GM18519 (cell line): ENCODE measurements around the gene HMGCL.
"Not testable (repeated sequence)": the region's sequence is repeated elsewhere in the genome, so short reads cannot be mapped to it uniquely, and the experiment has no call there.

ENCODE experiments used
- ATAC-seq: cut with Tn5 transposase; IDR thresholded peaks from one replicate; pipeline ENCODE4 v1.9.1; 2021; ENCODE audit warnings: mild to moderate bottlenecking, moderate library complexity; ENCODE audit not compliant: unreplicated experiment, low FRiP score

HMGCL gene

DNA sequence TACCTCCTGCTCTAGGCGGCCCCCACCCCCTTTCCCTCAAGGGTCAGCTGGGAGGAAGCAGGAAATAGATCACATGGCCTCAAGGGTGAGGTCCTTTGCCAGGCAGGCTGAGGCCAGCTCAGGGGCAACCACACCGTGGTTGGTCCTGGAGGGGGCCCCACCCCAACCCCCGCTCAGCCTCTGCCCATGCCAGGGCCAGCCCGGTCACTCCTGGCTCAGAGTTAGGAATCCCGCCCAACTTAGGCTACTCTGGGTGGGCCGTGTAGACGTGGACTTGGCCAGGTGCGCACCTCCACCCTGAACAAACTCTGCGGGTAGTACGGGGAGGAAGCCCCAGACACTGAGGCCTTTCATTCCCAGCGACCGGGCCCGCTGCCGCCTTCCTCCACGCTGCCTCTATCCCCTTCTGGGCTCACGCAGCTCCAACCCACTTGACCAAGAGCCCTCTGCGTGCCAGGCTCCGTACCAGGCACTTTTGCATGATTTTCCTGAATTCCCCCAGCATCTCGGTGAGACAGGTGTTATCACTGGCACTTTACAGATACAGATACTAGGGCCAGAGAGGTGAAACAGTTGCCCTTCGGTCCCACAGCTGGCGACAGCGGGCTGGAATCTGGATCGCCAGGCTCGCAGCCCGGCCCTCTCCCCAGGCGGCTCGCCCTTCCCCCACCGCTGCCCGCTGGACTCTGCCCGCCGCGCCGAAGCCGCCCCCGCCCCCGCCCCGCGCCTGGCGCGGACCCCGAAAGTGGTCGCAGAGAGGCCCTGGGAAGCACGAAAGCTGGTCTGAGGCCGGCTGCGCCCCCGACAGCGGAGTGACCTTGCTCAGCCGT, 25.4 kb downstream of the HMGCL start:
- ATAC-seq = no peak

DNA sequence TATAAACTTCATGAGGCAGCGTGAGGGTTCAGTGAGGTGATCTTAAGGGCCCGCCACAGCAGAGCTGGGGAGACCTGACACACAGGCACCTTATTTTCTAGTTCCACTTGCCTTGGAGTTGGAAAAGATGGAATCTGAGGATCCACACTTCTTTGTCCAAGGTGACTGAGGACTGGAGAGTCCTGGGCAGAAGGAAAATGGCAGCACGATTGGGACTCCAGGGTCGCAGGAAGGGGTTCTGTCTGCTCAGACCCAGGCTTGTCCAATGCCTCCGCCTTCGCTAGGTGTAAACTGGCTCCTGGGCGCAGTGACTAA, 26.0 kb downstream of the HMGCL start:
- no peak for ATAC-seq

DNA sequence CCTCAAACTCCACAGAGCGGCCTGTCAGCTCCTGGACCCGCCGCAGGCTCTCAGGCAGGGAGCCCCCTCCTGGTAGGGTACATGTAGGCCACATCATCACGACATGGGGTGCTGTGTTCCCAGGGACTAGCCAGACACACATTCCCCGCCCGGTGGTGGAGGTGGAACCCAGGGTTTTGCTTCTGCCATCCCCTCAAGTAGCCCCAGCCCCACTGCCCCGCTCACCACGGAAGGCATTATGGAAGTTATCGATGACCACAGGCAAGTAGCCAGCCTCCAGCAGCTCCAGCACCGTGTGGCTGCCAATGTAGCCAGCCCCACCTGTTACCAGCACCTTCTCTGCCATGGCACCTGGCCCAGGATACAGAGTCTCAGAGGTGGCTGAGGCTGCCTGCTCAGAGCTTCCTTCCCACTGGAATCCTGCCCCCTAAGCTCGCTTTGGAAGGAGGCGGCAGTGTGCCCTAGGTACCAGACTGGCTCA, 26.5 kb downstream of the HMGCL start:
- no peak for ATAC-seq

DNA sequence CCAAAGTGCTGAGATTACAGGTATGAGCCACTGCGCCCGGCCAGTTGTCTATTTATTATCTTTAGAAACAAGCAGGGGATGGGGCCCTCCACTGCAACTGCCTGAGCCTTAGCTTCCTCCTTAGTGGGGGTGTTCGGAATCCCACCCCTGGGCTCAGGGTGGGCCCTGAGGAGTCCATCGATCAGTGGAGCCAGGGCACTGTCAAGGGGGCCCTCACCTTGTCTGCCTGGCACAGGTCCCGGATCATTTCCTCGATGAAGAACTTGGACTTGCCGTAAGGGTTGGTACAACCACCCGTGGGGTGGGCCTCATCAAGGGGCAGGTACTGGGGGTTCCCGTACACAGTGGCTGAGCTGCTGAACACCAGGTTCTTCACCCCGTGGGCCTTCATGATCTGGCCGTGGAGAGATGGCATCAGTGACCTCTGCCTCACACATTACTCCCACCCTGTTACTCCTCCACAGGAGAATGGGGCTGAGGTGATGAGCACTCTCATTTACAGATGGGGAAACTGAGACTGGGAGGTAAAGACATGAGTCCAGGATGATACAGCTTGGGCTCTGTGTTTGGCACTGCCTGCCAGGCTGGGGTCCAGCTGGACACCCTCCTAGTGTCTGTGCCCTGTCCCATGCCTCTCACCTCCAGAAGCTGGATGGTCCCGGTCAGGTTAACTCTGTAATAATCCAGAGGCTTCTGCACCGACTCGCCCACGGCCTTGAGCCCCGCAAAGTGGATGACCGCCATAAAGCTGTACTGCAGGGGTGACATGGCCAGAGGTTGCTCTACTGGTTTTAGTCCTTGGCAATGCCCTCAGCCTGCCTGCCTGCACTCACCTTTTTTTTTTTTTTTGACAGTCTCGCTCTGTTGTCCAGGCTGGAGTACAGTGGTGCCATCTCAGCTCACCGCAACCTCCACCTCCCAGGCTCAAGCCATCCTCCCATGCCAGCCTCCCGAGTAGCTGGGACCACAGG, 27.5 kb downstream of the HMGCL start:
- no peak for ATAC-seq

DNA sequence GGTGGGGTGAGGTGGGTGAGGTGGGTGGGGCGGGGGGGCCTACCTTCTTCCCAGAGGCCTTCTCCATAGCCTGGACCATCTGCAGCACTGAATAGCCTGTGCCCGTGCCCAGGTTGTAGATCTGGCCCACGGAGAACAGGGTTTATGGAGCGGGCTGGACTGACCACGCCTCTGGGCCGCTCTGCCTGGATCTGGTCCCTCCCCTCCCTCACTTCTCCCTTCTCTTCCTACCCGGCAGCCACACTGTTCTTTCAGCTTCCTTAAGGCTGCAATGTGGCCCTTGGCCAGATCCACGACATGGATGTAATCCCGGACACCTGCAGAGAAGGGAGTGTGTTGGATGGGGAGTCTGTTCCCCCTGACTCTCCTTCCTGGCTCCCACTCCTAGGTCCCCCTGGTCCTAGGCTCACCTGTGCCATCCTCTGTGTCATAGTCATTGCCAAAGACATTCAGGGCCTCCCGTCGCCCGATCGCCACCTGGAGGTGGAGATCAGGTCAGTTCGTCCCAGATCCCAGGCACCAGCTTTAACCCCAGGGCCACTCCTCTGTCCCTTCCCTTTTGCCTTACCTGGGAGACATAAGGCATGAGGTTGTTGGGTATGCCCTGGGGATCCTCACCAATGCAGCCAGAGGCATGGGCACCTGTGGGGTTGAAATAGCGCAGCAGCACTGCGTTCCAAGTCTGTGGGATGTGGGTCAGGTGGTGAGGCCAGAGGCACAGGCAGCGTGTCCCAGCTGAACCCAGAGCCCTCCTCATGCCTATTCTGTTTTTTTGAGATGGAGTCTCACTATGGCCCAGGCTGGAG, 28.6 kb downstream of the HMGCL start:
- no peak for ATAC-seq

DNA sequence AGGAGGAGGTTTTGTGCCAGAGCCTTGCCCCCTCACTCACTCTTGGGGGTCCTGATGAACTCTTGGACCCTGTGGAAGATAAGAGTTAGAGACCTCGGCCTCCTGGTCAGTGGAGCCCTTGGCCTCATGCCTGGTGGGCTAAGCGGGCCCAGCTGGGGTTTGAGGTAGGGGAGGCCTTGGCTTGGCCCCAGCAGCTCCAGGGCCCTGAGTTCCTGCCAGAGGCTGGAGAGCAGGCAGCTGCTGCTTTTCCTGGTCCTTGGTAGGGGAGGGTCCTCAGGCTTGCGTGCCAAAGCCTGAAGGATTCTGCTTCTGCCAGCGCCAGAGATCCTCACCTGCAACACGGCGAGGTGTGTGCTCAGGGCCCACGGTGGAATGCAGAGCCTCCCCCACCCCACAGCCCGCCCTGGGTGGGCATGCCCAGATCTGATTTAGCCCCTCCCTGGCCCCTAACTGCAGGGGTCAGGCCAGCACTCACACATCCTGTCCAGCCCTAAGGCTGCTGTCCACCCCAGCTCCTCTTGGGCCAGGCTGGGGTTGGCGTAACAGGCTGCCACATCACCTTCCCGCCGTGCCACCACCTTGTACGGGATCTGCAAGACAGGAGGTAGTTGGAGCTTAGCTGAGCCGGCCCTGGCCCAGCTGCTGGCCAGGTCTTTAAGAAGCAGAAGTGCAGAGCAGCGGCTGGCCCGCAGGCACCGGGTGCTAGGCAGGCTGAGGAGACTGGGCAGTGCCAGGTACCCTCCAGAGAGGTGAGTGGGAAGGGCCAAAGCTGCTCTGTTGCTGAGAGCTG, 29.4 kb downstream of the HMGCL start:
- no peak for ATAC-seq

DNA sequence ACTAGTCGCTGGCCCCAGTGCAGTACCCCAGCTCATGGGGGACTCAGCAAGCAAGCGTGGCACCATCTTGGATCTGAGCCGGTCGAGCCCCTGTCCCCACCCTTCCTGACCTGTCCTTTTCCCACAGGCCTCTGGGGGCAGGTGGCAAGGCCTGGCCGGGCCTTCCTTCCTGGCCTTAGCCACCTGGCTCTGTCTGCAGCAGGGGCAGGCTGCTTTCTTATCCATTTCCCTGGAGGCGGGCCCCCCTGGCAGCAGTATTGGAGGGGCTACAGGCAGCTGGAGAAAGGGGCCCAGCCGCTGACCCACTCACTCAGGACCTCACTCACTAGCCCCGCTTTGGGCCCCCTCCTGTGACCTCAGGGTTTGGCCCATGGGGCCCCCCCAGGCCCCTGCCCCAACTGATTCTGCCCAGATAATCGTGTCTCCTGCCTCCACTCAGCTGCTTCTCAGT, 30.5 kb downstream of the HMGCL start:
- ATAC-seq = not testable (repeated sequence)

DNA sequence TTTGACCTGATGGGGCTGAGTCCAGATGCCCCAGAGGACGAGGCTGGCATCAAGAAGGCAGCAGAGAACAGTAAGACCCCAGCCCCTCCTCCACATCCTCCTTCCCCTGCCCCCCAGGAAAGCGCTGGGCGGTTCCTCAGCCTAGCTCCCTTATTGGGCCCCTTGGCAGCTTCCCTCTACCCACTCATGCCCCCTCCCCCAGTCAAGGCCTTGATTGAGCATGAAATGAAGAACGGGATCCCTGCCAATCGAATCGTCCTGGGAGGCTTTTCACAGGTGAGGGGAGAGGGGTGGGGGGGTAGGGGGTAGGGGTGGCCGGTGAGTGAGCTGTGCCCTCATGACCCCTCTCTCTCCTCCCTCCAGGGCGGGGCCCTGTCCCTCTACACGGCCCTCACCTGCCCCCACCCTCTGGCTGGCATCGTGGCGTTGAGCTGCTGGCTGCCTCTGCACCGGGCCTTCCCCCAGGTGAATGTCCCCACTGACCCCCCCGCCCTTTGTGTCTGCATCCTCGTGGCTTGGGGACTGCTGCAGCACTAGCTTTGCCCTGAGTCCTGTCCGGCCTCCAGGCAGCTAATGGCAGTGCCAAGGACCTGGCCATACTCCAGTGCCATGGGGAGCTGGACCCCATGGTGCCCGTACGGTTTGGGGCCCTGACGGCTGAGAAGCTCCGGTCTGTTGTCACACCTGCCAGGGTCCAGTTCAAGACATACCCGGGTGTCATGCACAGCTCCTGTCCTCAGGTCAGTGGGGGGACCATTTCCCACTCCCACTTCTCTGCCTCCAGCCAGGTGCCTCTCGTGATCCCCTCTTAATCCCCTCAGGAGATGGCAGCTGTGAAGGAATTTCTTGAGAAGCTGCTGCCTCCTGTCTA, 31.1 kb downstream of the HMGCL start:
- ATAC-seq = no peak

DNA sequence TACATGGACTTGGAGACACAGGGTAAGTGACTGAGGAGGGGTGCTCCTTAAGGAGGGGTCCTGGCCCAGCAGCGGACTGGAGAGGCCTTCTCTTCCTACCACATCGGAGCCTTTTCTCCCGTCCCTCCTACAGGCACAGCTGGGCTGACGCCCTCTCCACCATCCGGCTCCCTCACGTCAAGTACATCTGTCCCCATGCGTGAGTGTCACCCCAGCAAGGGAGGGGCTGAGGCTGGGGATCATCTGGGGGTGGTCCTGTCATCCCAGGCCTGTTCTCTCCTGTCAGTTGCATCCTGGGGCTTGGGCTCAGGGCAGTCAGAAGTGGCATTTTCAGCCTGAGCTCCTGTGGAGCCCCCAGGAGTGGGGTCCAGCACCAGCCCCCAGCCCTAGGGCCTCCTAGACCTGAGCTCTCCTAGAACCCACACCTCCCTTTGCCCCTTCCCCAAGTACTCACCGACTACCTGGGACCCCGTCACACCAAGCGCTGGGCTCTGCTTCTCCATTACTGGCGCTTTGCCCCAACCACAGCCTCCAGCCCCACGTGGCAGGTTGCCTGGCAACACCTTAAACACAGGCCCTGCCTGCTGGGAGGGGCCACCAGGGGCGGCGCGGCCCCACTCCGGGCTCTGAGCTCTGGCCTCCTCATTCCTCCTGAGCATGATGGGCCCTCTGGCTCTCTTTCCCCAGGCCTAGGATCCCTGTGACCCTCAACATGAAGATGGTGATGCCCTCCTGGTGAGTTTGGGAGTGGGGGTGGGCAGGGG, 32.0 kb downstream of the HMGCL start:
- ATAC-seq = no peak

DNA sequence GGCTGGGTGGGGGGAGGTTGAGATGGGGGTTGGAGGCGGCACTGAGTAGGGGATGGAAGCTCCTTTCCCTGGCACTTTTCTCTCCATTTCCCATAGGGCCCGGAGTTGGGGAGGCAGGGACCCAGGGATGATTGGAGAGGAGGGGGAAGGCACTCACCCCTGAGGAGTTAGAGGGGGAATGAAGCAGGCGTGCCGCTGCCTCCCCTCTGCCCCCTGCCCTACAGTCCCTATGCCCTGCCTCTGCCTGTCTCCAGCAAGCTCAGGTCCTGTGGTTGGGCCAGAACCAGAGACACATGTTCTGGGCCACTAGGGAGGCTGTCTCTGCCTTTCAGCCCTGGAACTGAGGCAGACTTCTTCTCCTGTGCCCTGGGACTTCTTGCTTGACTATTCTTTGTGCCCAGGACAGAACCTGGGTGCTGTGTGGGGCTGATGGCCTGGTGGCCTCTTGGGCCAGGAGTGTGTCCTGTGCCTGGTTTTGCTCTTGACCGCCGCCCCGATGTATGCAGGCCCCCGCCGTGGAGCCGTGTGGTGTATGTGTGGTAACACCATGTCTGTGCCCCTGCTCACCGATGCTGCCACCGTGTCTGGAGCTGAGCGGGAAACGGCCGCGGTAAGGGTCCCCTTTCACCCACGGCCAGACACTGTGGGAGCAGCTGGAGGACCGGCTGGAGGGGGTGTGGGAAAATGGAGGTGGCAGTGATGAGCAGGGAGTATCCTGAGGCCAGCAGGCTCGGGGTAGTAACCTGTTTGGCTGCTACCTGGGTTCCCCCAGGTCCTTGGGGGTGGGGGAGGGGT, 32.9 kb downstream of the HMGCL start:
- ATAC-seq = no peak

DNA sequence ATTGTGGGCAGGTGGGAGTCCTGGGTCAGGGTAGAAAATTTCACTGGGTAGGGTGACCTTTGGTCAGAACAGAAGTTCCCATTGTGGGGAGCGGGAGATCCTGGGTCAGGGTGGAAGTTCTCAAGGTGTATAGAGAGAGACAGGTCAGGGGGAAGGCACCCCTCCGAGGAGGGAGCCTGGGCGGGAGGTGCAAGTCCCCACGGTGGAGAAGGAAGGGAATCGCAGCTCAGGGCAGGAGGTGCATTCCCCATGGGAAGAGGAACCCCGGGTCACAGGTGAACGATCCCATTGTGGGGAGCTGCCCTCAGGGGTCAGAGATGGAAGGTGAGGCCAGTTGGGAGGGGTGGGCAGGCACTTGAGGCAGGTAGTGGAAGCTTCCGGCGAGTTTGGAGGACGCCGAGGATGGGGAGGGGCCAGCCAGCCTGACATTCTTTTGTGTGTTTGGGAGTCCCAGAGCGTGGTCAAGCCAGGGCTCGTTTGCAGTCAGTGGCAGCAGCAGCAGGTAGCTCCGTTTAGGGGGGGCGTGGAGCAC, 33.6 kb downstream of the HMGCL start:
- ATAC-seq = no peak

DNA sequence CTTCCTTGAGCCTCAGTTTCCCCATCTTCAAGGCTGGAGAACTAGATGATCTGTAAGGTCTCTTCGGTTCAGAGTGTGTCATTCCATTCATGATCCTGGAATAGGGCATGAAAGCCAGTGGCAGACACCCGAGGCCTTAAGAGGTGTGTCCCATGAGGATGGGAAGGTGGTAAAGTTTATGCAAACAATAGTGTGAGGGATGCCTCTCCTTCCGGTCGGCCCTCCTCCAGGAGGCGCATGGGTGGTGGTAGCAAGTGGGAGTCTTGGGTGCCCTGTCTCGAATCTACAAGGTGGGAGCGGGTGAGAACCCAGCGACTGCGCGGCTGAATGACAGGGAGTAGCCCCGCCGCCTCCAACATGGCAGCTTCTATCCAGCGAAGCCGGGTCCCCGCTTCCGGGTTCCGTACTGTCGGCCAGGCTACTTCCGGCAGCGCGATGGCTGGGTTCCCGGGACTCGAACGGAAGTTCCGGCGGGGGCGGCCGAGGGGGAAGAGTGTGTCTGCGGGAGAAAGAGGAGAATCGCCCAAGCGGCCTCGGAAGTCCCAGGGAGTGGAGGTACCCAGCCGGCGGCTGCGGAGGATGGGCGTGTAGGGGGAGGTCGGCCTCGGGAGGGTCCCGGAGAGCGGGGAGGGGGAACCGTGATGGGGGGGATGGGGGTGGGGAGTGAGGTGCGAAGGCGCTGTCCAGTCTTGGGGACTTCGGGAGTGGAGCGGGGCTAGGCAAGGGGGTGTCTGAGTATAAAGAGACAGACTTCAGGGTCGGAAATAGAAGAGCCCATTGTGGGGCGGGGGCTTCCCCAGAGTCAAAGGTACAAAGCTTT, 34.3 kb downstream of the HMGCL start, which contains the start of gene LYPLA2:
TSS of gene LYPLA2 (plus strand) at position 450 of the 820 bp plus-strand sequence. CDS start 1,538 bp downstream, outside the sequence.
- no peak for ATAC-seq

DNA sequence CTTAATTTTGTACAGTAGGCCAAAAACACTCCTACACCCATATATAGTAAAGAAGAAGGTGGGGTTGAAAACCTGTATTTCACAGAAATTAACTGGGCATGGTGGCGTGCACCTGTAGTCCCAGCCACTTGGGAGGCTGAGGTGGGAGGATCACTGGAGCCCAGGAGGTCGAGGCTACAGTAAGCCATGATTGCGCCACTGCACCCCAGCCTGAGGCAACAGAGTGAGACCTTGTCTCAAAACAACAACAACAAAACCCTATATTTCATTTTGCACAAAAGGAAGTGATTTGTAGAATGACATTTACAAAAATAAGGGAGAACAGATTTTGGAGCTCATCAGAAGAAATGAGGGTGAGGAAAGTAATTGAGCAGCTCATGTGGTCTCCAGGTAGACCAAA, 36.5 kb downstream of the HMGCL start:
- no peak for ATAC-seq

DNA sequence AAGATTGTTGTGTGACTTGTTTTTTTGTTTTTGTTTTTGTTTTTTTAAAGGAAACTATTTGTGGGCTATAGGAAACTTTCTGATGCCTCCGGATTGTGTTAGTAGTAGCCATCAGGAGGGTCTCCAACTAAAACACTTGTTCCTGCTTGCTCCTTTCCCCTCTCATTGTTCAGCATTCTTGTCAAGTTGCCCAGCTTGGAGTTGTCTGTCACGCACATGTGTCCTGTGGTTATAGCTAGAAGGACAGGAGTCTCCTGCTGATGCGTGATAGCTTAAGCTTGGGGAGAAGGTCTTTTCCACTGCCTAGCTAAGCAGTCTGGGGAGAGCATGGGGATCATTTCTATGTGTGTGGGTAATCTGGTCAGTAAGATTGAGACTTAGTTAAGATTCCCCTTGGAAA, 37.5 kb downstream of the HMGCL start:
- no peak for ATAC-seq

DNA sequence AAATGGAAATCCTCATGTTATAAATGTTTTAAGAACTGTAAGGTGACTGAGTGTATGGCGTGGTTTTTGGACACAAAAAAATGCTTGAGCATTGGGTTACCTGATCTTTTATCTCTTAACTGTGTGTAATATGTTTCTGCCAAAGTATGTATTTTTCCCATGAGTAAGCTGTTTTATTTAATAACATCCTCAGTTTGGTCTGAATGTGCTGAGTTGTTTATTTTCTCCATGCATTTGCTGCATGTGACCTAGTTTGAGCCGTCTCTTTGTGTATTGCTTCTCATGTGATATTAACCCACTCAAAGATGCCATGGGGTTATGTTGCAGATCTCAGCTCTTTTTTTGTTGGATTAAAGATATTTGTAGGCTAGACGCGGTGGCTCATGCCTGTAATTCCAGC, 40.4 kb downstream of the HMGCL start:
- no peak for ATAC-seq

DNA sequence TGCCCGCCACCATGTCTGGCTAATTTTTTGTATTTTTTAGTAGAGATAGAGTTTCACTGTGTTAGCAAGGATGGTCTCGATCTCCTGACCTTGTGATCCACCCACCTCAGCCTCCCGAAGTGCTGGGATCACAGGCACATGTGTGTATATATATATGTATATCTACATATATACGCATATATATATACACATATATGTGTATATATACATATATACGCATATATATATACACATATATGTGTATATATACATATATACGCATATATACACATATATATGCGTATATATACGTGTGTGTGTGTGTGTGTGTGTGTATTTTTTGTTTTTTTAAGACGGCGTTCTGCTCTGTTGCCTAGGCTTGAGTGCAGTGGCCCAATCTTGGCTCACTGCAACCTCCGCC, 42.1 kb downstream of the HMGCL start:
- ATAC-seq = not testable (repeated sequence)
